Parathyroid adenoma (tissue), 2 donors: Measurements from ENCODE around the gene PPARA.

Source experiments
- H2AFZ ChIP-seq: fragments of 300-600 bp; sonication (generic); one replicate; pipeline ENCODE4 v1.7.0; 2017; ENCODE audit warnings: antibody characterized with exemption, mild to moderate bottlenecking
- H3K27ac ChIP-seq: fragments of 300-600 bp; sonication (generic); one replicate; pipeline ENCODE4 v1.7.0; 2017
- H3K27me3 ChIP-seq: fragments of 300-600 bp; sonication (generic); one replicate; pipeline ENCODE4 v1.7.0; 2017; ENCODE audit warnings: low read length; ENCODE audit not compliant: control insufficient read depth, insufficient read depth
- H3K36me3 ChIP-seq: fragments of 300-600 bp; sonication (generic); one replicate; pipeline ENCODE4 v1.7.0; 2017; ENCODE audit warnings: low read length; ENCODE audit not compliant: control insufficient read depth, insufficient read depth
- H3K4me1 ChIP-seq: fragments of 300-600 bp; sonication (generic); one replicate; pipeline ENCODE4 v1.7.0; 2017; ENCODE audit warnings: control low read depth
- H3K4me2 ChIP-seq: fragments of 300-600 bp; sonication (generic); one replicate; pipeline ENCODE4 v1.7.0; 2017; ENCODE audit warnings: low read length
- H3K4me3 ChIP-seq: fragments of 300-600 bp; sonication (generic); one replicate; pipeline ENCODE4 v1.7.0; 2017; ENCODE audit warnings: low read depth, low read length
- H3K79me2 ChIP-seq: fragments of 300-600 bp; sonication (generic); one replicate; pipeline ENCODE4 v1.7.0; 2017; ENCODE audit warnings: control low read depth
- H3K9ac ChIP-seq: fragments of 300-600 bp; sonication (generic); one replicate; pipeline ENCODE4 v1.7.0; 2017; ENCODE audit warnings: mild to moderate bottlenecking
- H3K9me3 ChIP-seq: fragments of 300-600 bp; sonication (generic); one replicate; pipeline ENCODE4 v1.7.0; 2017; ENCODE audit warnings: low read length; ENCODE audit not compliant: control insufficient read depth
- TF ChIP-seq, protein P1 (sequence below): fragments of 300-600 bp; sonication (generic); IDR thresholded peaks from one replicate; pipeline ENCODE4 v1.7.0; 2017; ENCODE audit warnings: antibody characterized with exemption, mild to moderate bottlenecking
- donor health status: primary hyperparathyroidism.

Gene PPARA

DNA sequence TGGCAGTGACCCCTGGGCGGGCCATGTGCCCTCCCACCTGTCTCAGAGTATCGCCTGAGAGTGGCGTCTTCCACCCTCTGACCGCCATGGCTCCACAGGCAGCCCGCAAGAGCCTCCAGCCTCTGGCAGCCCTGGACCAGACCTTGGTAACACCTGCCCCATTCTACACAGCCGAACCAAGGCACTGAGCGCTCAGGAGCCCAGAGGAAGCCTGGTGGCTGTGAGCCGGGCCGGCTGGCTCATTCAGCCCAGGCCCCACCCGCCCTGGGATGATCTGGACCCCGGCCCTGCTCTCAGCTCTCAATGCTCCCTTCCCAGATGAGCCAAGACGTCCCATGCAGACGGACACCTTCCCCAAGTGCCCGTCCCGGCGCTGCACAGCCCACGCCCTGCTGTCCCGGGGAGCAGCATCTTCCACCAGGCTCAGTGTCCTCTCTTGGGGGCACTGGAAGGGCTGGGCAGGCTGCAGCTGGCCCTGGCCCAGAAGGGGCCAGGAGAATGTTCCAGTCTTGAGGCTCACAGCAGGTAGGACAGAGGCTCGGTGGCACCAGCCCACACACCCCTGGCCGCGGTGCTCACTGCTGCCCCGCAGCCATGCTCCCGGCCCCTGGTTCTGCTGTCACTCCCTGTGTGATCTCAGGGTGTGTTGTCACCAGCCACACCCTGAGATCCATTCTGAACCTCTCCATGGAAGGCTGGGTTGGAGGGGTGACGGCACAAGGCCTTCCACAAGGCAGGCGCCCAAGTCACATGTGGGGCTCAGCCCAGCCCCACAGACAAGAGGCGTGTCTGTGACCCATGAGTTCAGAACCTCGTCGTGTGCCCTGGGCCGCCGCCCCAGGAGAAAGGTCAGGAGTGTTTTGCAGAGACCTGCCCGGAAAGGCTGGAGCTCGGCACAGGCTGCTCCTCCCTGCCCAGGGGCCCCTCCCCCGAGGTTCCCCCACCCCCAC, 24.2 kb upstream of the PPARA start:
- no peak overlapping the region for H3K4me3 ChIP-seq
- no peak overlapping the region for H2AFZ ChIP-seq
- no peaks in the 10 kb centered on the region for H3K27me3 ChIP-seq
- no peaks in the 10 kb centered on the region for H3K9me3 ChIP-seq
- TF ChIP-seq, protein P1, sequence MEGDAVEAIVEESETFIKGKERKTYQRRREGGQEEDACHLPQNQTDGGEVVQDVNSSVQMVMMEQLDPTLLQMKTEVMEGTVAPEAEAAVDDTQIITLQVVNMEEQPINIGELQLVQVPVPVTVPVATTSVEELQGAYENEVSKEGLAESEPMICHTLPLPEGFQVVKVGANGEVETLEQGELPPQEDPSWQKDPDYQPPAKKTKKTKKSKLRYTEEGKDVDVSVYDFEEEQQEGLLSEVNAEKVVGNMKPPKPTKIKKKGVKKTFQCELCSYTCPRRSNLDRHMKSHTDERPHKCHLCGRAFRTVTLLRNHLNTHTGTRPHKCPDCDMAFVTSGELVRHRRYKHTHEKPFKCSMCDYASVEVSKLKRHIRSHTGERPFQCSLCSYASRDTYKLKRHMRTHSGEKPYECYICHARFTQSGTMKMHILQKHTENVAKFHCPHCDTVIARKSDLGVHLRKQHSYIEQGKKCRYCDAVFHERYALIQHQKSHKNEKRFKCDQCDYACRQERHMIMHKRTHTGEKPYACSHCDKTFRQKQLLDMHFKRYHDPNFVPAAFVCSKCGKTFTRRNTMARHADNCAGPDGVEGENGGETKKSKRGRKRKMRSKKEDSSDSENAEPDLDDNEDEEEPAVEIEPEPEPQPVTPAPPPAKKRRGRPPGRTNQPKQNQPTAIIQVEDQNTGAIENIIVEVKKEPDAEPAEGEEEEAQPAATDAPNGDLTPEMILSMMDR = no peak
- no peak overlapping the region for H3K4me2 ChIP-seq
- no peaks in the 10 kb centered on the region for H3K36me3 ChIP-seq
- H3K4me1 ChIP-seq = no peaks in the 10 kb centered on the region
- no peak overlapping the region for H3K9ac ChIP-seq
- H3K79me2 ChIP-seq = no peaks in the 10 kb centered on the region
- H3K27ac ChIP-seq = no peak overlapping the region

DNA sequence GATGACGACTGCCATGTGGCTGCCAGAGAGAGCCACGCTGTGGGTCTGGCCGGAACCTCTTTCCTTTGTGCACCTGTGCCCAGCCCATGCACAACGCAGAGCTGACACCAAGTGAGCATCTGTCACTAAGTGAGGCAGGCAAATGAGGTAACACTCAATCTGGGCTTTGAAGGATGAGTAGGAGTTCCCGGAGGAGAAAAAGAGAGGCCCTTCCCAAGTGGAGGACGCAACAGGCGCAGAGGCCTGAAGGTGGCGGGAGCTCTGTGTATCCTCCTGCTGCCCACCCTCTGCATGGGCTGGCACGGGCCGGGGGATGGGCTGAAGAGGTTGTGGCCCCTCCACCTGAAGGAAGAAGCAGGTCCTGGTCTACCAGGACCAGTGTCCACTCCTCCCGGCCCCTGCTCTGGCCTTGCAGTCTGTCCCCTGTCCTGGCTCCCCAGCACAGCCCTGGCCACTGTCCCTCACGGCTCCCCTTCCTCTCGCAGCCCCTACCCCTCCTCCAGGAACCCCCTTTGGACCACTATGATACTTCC, 23.4 kb upstream of the PPARA start:
- no peaks in the 10 kb centered on the region for H3K79me2 ChIP-seq
- no peak overlapping the region for H3K27ac ChIP-seq
- no peak overlapping the region for H3K9ac ChIP-seq
- H2AFZ ChIP-seq = no peak overlapping the region
- no peak overlapping the region for H3K4me3 ChIP-seq
- TF ChIP-seq, protein P1 = no peak
- no peak overlapping the region for H3K4me2 ChIP-seq
- H3K9me3 ChIP-seq = no peaks in the 10 kb centered on the region
- no peaks in the 10 kb centered on the region for H3K4me1 ChIP-seq
- no peaks in the 10 kb centered on the region for H3K27me3 ChIP-seq
- no peaks in the 10 kb centered on the region for H3K36me3 ChIP-seq

DNA sequence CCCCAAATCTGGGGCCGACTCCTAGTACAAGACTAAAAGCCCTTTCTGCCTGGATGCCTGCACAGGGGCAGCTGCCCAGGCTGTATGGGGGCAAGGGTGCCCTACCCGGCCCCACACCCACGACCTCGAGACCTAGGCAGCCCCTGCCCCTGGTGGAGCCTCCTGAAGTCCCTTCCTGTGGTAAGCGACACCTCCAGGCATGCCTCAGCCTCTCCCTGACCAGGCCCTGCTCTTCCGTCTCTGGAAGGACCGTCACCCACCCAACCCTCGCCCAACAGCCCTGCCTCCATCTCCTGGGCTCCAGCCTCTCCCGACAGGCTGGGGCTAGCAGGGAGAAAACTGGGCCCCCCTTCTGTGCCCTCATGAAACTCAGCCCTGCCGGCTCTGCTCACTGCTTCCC, 22.8 kb upstream of the PPARA start:
- no peak overlapping the region for H2AFZ ChIP-seq
- no peak overlapping the region for H3K9ac ChIP-seq
- H3K4me1 ChIP-seq = no peaks in the 10 kb centered on the region
- H3K9me3 ChIP-seq = no peaks in the 10 kb centered on the region
- TF ChIP-seq, protein P1 = no peak
- H3K79me2 ChIP-seq = no peaks in the 10 kb centered on the region
- H3K4me2 ChIP-seq = no peak overlapping the region
- no peaks in the 10 kb centered on the region for H3K36me3 ChIP-seq
- H3K27ac ChIP-seq = no peak overlapping the region
- H3K27me3 ChIP-seq = no peaks in the 10 kb centered on the region
- H3K4me3 ChIP-seq = no peak overlapping the region

DNA sequence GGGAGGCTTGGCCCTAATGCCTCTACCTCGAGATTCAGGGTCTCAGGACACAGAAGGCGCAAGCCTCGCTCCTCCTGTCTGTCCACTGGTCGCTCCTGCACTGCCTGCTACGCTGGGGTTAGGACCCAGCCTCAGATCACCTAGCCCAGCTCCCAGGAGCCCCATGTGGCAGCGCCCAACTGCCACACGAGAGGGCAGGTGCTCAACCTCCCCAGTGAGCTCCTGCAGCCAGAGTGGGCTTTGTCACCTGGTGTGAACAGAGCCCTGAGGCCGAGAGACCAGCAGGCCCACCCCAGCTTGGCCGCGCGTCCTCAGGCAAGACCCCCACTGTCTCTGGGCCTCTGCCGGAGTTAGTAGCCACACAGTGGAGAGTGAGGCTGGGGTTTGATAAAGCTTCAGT, 21.7 kb upstream of the PPARA start:
- no peaks in the 10 kb centered on the region for H3K27me3 ChIP-seq
- H2AFZ ChIP-seq = no peak overlapping the region
- no peak overlapping the region for H3K27ac ChIP-seq
- no peaks in the 10 kb centered on the region for H3K79me2 ChIP-seq
- TF ChIP-seq, protein P1 = no peak
- H3K4me1 ChIP-seq = no peaks in the 10 kb centered on the region
- no peak overlapping the region for H3K4me2 ChIP-seq
- H3K36me3 ChIP-seq = no peaks in the 10 kb centered on the region
- H3K4me3 ChIP-seq = no peak overlapping the region
- no peak overlapping the region for H3K9ac ChIP-seq
- H3K9me3 ChIP-seq = no peaks in the 10 kb centered on the region
